WTC11 (cell line): ENCODE measurements around the gene SH2D5.

Experiments
- CTCF ChIP-seq: fragments of 200-600 bp; IDR thresholded peaks from 2 replicates; pipeline ENCODE4 v1.8.0; 2022; ENCODE audit warnings: antibody characterized with exemption
- E2F5 ChIP-seq: sonication (generic); formaldehyde crosslinking; IDR thresholded peaks from 2 replicates; pipeline ENCODE4 v1.8.1; 2022; ENCODE audit warnings: mild to moderate bottlenecking, moderate library complexity, missing genetic modification reagents
- IRF2 ChIP-seq: sonication (generic); formaldehyde crosslinking; IDR thresholded peaks from 2 replicates; pipeline ENCODE4 v1.8.0; 2022; ENCODE audit warnings: low read depth, missing genetic modification reagents, borderline replicate concordance
- MAX ChIP-seq: sonication (generic); formaldehyde crosslinking; IDR thresholded peaks from 2 replicates; pipeline ENCODE4 v1.8.0; 2022; ENCODE audit warnings: mild to moderate bottlenecking, missing genetic modification reagents
- NR3C1 ChIP-seq: sonication (generic); formaldehyde crosslinking; conservative IDR thresholded peaks from 2 replicates; pipeline ENCODE4 v1.8.1; 2023; ENCODE audit warnings: low read depth, mild to moderate bottlenecking, missing genetic modification reagents
- USF2 ChIP-seq: sonication (generic); formaldehyde crosslinking; IDR thresholded peaks from 2 replicates; pipeline ENCODE4 v1.8.1; 2023; ENCODE audit warnings: mild to moderate bottlenecking, missing genetic modification reagents, moderate library complexity
- TF ChIP-seq, protein P1 (sequence below): sonication (generic); formaldehyde crosslinking; conservative IDR thresholded peaks from 2 replicates; pipeline ENCODE4 v1.8.1; 2022; ENCODE audit warnings: mild to moderate bottlenecking, missing genetic modification reagents
- TF ChIP-seq, protein P2 (sequence below): sonication (generic); formaldehyde crosslinking; conservative IDR thresholded peaks from 2 replicates; pipeline ENCODE4 v1.8.1; 2023; ENCODE audit warnings: mild to moderate bottlenecking, low read depth, missing genetic modification reagents, moderate library complexity
- TF ChIP-seq, protein P3 (sequence below): sonication (generic); formaldehyde crosslinking; IDR thresholded peaks from 2 replicates; pipeline ENCODE4 v1.8.1; 2022; ENCODE audit warnings: mild to moderate bottlenecking, missing genetic modification reagents, moderate library complexity, borderline replicate concordance

- no peak for TF ChIP-seq MAX (CRISPR knock-in tag)
- TF ChIP-seq, protein P1, sequence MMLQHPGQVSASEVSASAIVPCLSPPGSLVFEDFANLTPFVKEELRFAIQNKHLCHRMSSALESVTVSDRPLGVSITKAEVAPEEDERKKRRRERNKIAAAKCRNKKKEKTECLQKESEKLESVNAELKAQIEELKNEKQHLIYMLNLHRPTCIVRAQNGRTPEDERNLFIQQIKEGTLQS: no peak
- TF ChIP-seq NR3C1: no peak
- TF ChIP-seq CTCF: no peak
- TF ChIP-seq, protein P2, sequence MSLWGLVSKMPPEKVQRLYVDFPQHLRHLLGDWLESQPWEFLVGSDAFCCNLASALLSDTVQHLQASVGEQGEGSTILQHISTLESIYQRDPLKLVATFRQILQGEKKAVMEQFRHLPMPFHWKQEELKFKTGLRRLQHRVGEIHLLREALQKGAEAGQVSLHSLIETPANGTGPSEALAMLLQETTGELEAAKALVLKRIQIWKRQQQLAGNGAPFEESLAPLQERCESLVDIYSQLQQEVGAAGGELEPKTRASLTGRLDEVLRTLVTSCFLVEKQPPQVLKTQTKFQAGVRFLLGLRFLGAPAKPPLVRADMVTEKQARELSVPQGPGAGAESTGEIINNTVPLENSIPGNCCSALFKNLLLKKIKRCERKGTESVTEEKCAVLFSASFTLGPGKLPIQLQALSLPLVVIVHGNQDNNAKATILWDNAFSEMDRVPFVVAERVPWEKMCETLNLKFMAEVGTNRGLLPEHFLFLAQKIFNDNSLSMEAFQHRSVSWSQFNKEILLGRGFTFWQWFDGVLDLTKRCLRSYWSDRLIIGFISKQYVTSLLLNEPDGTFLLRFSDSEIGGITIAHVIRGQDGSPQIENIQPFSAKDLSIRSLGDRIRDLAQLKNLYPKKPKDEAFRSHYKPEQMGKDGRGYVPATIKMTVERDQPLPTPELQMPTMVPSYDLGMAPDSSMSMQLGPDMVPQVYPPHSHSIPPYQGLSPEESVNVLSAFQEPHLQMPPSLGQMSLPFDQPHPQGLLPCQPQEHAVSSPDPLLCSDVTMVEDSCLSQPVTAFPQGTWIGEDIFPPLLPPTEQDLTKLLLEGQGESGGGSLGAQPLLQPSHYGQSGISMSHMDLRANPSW (CRISPR knock-in tag): no peak
- TF ChIP-seq USF2 (CRISPR knock-in tag): no peak
- no peak for TF ChIP-seq E2F5 (CRISPR knock-in tag)
- TF ChIP-seq, protein P3, sequence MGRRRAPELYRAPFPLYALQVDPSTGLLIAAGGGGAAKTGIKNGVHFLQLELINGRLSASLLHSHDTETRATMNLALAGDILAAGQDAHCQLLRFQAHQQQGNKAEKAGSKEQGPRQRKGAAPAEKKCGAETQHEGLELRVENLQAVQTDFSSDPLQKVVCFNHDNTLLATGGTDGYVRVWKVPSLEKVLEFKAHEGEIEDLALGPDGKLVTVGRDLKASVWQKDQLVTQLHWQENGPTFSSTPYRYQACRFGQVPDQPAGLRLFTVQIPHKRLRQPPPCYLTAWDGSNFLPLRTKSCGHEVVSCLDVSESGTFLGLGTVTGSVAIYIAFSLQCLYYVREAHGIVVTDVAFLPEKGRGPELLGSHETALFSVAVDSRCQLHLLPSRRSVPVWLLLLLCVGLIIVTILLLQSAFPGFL (CRISPR knock-in tag): no peak
- TF ChIP-seq IRF2 (CRISPR knock-in tag): no peak
Measured at GRCh38 chr1:20726118-20726911, 6.2 kb downstream of the SH2D5 start.
